ENCODE measurements around the gene WFS1. TPM values are rescaled to one million over a fixed set of nuclear protein-coding genes. Genes with fewer than 3 reads are reported as not detected.

WFS1 gene
- total RNA-seq, 3 donors from 2014 or later, result 32.5 to 58.3 (median 37.1) TPM

GRCh38 chr4:6230827-6231662 lies 38.6 kb upstream of the WFS1 start:
- intact Hi-C loops (cut with DNase I; ENCODE audit: low total_unique reads), result no loop called here
- no peak overlapping the region for H3K27ac ChIP-seq
- peak in 1 of 2 donors; percentile 25 for DNase-seq (ENCODE audit: low spot score in 2 of 2)
- H3K9me3 ChIP-seq, result no peaks in the 10 kb centered on the region
- TF ChIP-seq, protein P1, sequence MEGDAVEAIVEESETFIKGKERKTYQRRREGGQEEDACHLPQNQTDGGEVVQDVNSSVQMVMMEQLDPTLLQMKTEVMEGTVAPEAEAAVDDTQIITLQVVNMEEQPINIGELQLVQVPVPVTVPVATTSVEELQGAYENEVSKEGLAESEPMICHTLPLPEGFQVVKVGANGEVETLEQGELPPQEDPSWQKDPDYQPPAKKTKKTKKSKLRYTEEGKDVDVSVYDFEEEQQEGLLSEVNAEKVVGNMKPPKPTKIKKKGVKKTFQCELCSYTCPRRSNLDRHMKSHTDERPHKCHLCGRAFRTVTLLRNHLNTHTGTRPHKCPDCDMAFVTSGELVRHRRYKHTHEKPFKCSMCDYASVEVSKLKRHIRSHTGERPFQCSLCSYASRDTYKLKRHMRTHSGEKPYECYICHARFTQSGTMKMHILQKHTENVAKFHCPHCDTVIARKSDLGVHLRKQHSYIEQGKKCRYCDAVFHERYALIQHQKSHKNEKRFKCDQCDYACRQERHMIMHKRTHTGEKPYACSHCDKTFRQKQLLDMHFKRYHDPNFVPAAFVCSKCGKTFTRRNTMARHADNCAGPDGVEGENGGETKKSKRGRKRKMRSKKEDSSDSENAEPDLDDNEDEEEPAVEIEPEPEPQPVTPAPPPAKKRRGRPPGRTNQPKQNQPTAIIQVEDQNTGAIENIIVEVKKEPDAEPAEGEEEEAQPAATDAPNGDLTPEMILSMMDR (IDR thresholded peaks at IDR 0.05), result no peak
- TF ChIP-seq POLR2A (IDR thresholded peaks at IDR 0.05) (no peak), POLR2AphosphoS5 (IDR thresholded peaks at IDR 0.05) (no peak)
- H3K36me3 ChIP-seq, result no peaks in the 10 kb centered on the region
- H3K27me3 ChIP-seq, result peaks cover 0 to 14% of the 10 kb centered on the region in 2 donors
- H3K4me3 ChIP-seq, result no peak overlapping the region
- H3K4me1 ChIP-seq, result no peaks in the 10 kb centered on the region

DNA sequence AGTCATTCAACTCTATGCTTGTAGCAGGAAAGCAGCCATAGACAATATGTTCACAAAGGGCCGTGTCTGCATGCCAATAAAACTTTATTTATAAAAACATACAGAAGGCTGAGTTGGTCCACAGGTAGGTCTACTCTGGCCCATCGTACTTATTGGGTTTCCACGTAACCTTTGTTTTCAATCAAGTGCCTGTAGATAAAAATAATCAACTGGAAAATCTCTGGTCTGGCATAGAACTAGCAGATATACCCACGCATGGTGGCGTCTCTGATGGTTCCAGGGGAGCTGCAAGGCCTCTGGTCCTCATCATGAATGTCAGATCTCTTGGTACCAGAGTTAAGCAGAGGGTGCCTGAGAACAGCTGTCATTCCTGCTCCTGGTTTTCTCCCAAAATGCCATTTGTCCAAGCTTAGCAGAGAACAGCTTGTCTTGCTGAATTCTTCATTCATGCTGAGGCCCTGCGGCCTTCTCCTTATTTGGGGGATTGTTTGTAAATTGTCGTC lies 37.9 kb upstream of the WFS1 start:
- no peak overlapping the region for H3K27ac ChIP-seq
- peak in 1 of 2 donors; percentile 33 for DNase-seq (ENCODE audit: low spot score in 2 of 2)
- peaks cover 0 to 14% of the 10 kb centered on the region in 2 donors for H3K27me3 ChIP-seq
- intact Hi-C loops (cut with DNase I; ENCODE audit: low total_unique reads), result no loop called here
- no peak overlapping the region for H3K4me3 ChIP-seq
- H3K36me3 ChIP-seq, result no peaks in the 10 kb centered on the region
- no peaks in the 10 kb centered on the region for H3K4me1 ChIP-seq
- no peaks in the 10 kb centered on the region for H3K9me3 ChIP-seq
- TF ChIP-seq, protein P1 (IDR thresholded peaks at IDR 0.05), result no peak
- TF ChIP-seq POLR2AphosphoS5 (IDR thresholded peaks at IDR 0.05), result no peak
- TF ChIP-seq POLR2A (IDR thresholded peaks at IDR 0.05), result no peak

GRCh38 chr4:6232836-6233785 lies 36.5 kb upstream of the WFS1 start:
- intact Hi-C loops (cut with DNase I; ENCODE audit: low total_unique reads), result no loop called here
- H3K9me3 ChIP-seq, result no peaks in the 10 kb centered on the region
- H3K4me1 ChIP-seq, result no peaks in the 10 kb centered on the region
- DNase-seq (ENCODE audit: low spot score in 2 of 2), result peak in 1 of 2 donors; percentile 37
- H3K36me3 ChIP-seq, result no peaks in the 10 kb centered on the region
- H3K4me3 ChIP-seq, result no peak overlapping the region
- TF ChIP-seq POLR2AphosphoS5 (IDR thresholded peaks at IDR 0.05) (no peak), POLR2A (IDR thresholded peaks at IDR 0.05) (no peak)
- TF ChIP-seq, protein P1 (IDR thresholded peaks at IDR 0.05), result no peak
- H3K27me3 ChIP-seq, result peaks cover 0 to 13% of the 10 kb centered on the region in 2 donors
- no peak overlapping the region for H3K27ac ChIP-seq

- intact Hi-C loops (cut with DNase I; ENCODE audit: low total_unique reads), result no loop called here
- no peak overlapping the region for H3K4me3 ChIP-seq
- no peaks in the 10 kb centered on the region for H3K36me3 ChIP-seq
- no peaks in the 10 kb centered on the region for H3K4me1 ChIP-seq
- peaks cover 0 to 5% of the 10 kb centered on the region in 2 donors for H3K27me3 ChIP-seq
- H3K27ac ChIP-seq, result no peak overlapping the region
- TF ChIP-seq, protein P1 (IDR thresholded peaks at IDR 0.05), result no peak
- TF ChIP-seq POLR2AphosphoS5 (IDR thresholded peaks at IDR 0.05) (no peak), POLR2A (IDR thresholded peaks at IDR 0.05) (no peak)
- DNase-seq (ENCODE audit: low spot score in 2 of 2), result no peak
- no peaks in the 10 kb centered on the region for H3K9me3 ChIP-seq
Measured at GRCh38 chr4:6233929-6234328, 35.7 kb upstream of the WFS1 start.
